ENCODE results near the gene TYRO3.

GRCh38 chr15:41597787-41598186 lies 38.8 kb downstream of the TYRO3 start:
- TF ChIP-seq CTCF (IDR thresholded peaks at IDR 0.05; ENCODE audit: insufficient read depth, low read depth, low read length) (no peak), EZH2 (IDR thresholded peaks at IDR 0.05; ENCODE audit: insufficient read depth, low read length) (no peak)
